Heart right ventricle (tissue), 16 donors: ENCODE results near the gene LHPP. TPM values are rescaled to one million over a fixed set of nuclear protein-coding genes. Genes with fewer than 3 reads are reported as not detected.

Source experiments
- ATAC-seq, 8 donors: fragments of 200-7000 bp; cut with Tn5 transposase; one replicate each; pipeline ENCODE4 v1.9.1; 2020; ENCODE audit warnings: mild to moderate bottlenecking in 8 of 8, moderate library complexity in 8 of 8, moderate number of reproducible peaks in 1 of 8
- DNase-seq, 2 donors: peaks; one replicate each; pipeline ENCODE4 v3.0.0-alpha.2; 2020
- H3K27ac ChIP-seq, 10 donors: fragments of 200-600 bp; sonication (generic) in 2 of 10; one replicate each; pipeline versions ENCODE4 v1.5.0 to v1.8.0; 2020 to 2022; ENCODE audit warnings: mild to moderate bottlenecking in 3 of 10
- H3K27me3 ChIP-seq, 7 donors: fragments of 200-600 bp; one replicate each; pipeline ENCODE4 v1.8.0; 2021 to 2022; ENCODE audit warnings: mild to moderate bottlenecking in 2 of 7
- H3K36me3 ChIP-seq, 9 donors: fragments of 200-600 bp; sonication (generic) in 1 of 9; one replicate each; pipeline versions ENCODE4 v1.5.0 to v1.8.0; 2020 to 2022; ENCODE audit warnings: mild to moderate bottlenecking in 2 of 9
- H3K4me1 ChIP-seq, 9 donors: fragments of 200-600 bp; sonication (generic) in 1 of 9; one replicate each; pipeline versions ENCODE4 v1.5.0 to v1.8.0; 2020 to 2022; ENCODE audit warnings: mild to moderate bottlenecking in 4 of 9
- H3K4me3 ChIP-seq, 10 donors: fragments of 200-600 bp; sonication (generic) in 2 of 10; one replicate each; pipeline versions ENCODE4 v1.5.0 to v1.8.0; 2020 to 2022; ENCODE audit warnings: mild to moderate bottlenecking in 7 of 10, moderate library complexity in 2 of 10
- H3K9me3 ChIP-seq, 11 donors: fragments of 200-600 bp in 10 of 11; sonication (generic) in 2 of 11; one replicate each; pipeline versions ENCODE4 v1.5.0 to v1.8.0; 2013 to 2022; ENCODE audit warnings: mild to moderate bottlenecking in 2 of 11, control low read depth in 1 of 11, moderate library complexity in 1 of 11
- WGBS, 2 donors: extraction: QIAGEN DNeasy Blood & Tissue Kit; methylation state at CpG; one replicate each; pipeline ENCODE4 v1.1.7; 2013; ENCODE audit warnings: inconsistent platforms in 1 of 2; 5-methylcytosine and 5-hydroxymethylcytosine counted together
- intact Hi-C, 10 donors: fragments of 100-400 bp; cut with DNase I; formaldehyde crosslinking; loops; one replicate each; pipeline versions ENCODE4 v1.11.1 to v1.14.2; 2022
- polyA plus RNA-seq, 2 donors: library from polyadenylated mRNA; stranded (reverse); fragments of 200-250 nt; gene quantifications; one replicate each; pipeline ENCODE4 v1.2.3, GENCODE V29; 2013
- total RNA-seq, 10 donors: library from RNA; stranded (reverse); fragmentation: NEBNext Ultra II Directional in 3 of 10; extraction: Animal tissue kit (Norgen Biotek cat#: 25700) in 3 of 10; gene quantifications; one replicate each; pipeline versions ENCODE4 v1.2.1 to v1.2.4, GENCODE V29; 2021 to 2023
- TF ChIP-seq, protein P1 (sequence below), 9 donors: fragments of 200-600 bp; sonication (generic) in 2 of 9; IDR thresholded peaks; one replicate each; pipeline versions ENCODE4 v1.5.0 to v1.8.0; 2021 to 2022; ENCODE audit warnings: antibody characterized with exemption in 9 of 9, mild to moderate bottlenecking in 5 of 9, moderate library complexity in 1 of 9
- donor health status: Arrhythmogenic right ventricular cardiomyopathy.
- donor health status: ischemic (EF 13 %, LVEDD 7.1; RV severe dilation, severe dysfunction).
- donor health status: healthy with polysubstance abuse.
- donor health status: DM: no; HTN: yes; CAD: no.
- donor health status: DM: no; HTN: no; CAD: no.
- donor health status: ischemic (EF 25% LVEDD 6.9; RV normal size, moderate dysfunction).
- donor health status: ischemic (EF 25% LVEDD 5.7; RV mildly dilated, moderate dysfunction).
- donor health status: healthy.
- donor health status: DM: yes; HTN: yes; CAD: no.
- donor health status: Ischemic cardiomyopathy.
- donor health status: ischemic (EF 35%, LVEDD 5.7; RV mildly dilated, moderate dysfunction).
- donor health status: nonischemic (EF 11% LVEDD 7.7; RV severe dilation, severe dysfunction).
- donor health status: DM: yes; HTN: yes; CAD: no.
- donor health status: PGD.
- donor health status: ischemic (EF 29% LVEDD 5.4; RV normal size, mild dysfunction).
- donor health status: nonischemic (EF 23%, LVEDD 6.1; RV moderate dilation, normal function).

Gene LHPP
- total and polyA plus RNA-seq, 12 donors, result 4.2 to 20.5 (median 11.7) TPM

- ATAC-seq, result no peak
- peak in 1 of 2 donors; percentile 5 for DNase-seq
- no peaks in the 10 kb centered on the region for H3K27me3 ChIP-seq
- H3K4me1 ChIP-seq, result peaks cover 32 to 91% (median 82%) of the 10 kb centered on the region in 9 donors
- peaks cover 0 to 9% (median 0%) of the 10 kb centered on the region in 9 donors for H3K36me3 ChIP-seq
- H3K9me3 ChIP-seq, result no peaks in the 10 kb centered on the region
- TF ChIP-seq, protein P1, sequence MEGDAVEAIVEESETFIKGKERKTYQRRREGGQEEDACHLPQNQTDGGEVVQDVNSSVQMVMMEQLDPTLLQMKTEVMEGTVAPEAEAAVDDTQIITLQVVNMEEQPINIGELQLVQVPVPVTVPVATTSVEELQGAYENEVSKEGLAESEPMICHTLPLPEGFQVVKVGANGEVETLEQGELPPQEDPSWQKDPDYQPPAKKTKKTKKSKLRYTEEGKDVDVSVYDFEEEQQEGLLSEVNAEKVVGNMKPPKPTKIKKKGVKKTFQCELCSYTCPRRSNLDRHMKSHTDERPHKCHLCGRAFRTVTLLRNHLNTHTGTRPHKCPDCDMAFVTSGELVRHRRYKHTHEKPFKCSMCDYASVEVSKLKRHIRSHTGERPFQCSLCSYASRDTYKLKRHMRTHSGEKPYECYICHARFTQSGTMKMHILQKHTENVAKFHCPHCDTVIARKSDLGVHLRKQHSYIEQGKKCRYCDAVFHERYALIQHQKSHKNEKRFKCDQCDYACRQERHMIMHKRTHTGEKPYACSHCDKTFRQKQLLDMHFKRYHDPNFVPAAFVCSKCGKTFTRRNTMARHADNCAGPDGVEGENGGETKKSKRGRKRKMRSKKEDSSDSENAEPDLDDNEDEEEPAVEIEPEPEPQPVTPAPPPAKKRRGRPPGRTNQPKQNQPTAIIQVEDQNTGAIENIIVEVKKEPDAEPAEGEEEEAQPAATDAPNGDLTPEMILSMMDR (IDR thresholded peaks at IDR 0.05), result no peak
- intact Hi-C loops, result loop anchor here in 3 of 10 donors (5.0 kb wide), 3 partner anchors 38 to 77 kb away; no protein-coding TSS in a partner anchor
- H3K27ac ChIP-seq, result peak overlapping the region in 7 of 10 donors; percentile 25 to 89 (median 82)
- no peak overlapping the region for H3K4me3 ChIP-seq
- 92 to 95% methylated on average over 6 of the region's 6 CpGs for WGBS, 2 donors
These were observed 178.0 kb downstream of the LHPP start for GRCh38 chr10:124639646-124640045.

- ATAC-seq (no peak), DNase-seq (peak in 1 of 2 donors; percentile 10)
- Histone ChIP-seq H3K4me1 (peaks cover 36 to 95% (median 86%) of the 10 kb centered on the region in 9 donors), H3K27me3 (no peaks in the 10 kb centered on the region), H3K36me3 (peaks cover 0 to 9% (median 0%) of the 10 kb centered on the region in 9 donors), H3K9me3 (no peaks in the 10 kb centered on the region), H3K4me3 (no peak overlapping the region), H3K27ac (peak overlapping the region in 7 of 10 donors; percentile 77 to 89 (median 82))
- TF ChIP-seq, protein P1 (IDR thresholded peaks at IDR 0.05), result no peak
- intact Hi-C loops, result loop anchor here in 3 of 10 donors (5.0 kb wide), 3 partner anchors 37 to 78 kb away; no protein-coding TSS in a partner anchor
- WGBS, 2 donors, result 75 to 84% methylated on average over 7 of the region's 7 CpGs
These were observed 178.4 kb downstream of the LHPP start for GRCh38 chr10:124640056-124640455.

- Histone ChIP-seq H3K36me3 (peaks cover 0 to 9% (median 0%) of the 10 kb centered on the region in 9 donors), H3K27me3 (no peaks in the 10 kb centered on the region), H3K4me3 (peak overlapping the region in 3 of 10 donors; percentile 6 to 25 (median 16)), H3K9me3 (no peaks in the 10 kb centered on the region), H3K4me1 (peaks cover 41 to 99% (median 92%) of the 10 kb centered on the region in 9 donors), H3K27ac (peak overlapping the region; percentile 29 to 89 (median 79))
- ATAC-seq (peak; percentile 7 to 38 (median 14)), DNase-seq (peak in 1 of 2 donors; percentile 48)
- WGBS, 2 donors, result 38 to 44% methylated on average over 20 of the region's 20 CpGs
- TF ChIP-seq, protein P1 (IDR thresholded peaks at IDR 0.05), result no peak
- intact Hi-C loops, result loop anchor here in 3 of 10 donors (5.0 kb wide), 3 partner anchors 37 to 78 kb away; no protein-coding TSS in a partner anchor
These were observed 179.1 kb downstream of the LHPP start for GRCh38 chr10:124640538-124641231.

DNA sequence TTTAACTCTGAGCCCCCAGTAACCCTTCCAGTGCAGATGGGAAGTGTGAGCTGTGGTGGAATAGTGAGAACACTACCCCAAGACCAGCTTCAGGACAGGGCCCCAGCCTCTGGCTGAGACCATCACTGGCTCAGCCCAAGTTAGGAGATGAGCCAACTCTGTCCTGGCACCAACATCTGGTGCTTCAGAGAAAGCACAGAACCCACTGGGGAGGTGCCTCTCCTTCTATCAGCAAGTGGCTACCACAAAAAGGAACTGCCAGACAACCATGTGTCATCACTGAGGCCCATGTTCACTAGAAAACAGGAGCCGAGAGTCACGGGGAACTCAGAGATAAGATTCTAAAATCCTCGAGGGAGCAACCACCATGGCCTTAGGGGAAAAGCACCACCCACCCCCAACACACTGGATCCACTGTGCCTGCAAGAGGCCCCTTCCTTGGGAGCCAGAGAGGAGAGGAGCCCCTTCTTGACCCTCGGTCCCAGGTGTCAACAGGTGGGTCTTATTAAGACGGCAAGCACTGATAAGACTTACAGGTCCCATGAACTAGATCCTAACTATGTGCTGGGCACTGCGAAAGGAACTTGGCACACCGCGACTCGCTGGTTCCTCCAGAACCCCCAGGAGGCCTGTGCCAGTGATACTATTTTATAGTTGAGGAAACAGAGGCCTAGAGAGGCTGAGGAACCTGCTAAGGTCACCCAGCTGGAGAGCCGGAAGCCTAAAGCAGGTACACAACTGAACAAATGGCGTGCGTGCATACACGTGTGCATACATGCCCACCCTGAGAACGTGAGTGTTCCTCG, 179.9 kb downstream of the LHPP start:
- intact Hi-C loops, result loop anchor here in 3 of 10 donors (5.0 kb wide), 3 partner anchors 36 to 79 kb away; no protein-coding TSS in a partner anchor
- DNase-seq (peak; percentile 49 to 77), ATAC-seq (peak; percentile 51 to 86 (median 76))
- no peaks in the 10 kb centered on the region for H3K9me3 ChIP-seq
- 40 to 52% methylated on average over 15 of the region's 15 CpGs for WGBS, 2 donors
- TF ChIP-seq, protein P1 (IDR thresholded peaks at IDR 0.05), result no peak
- H3K36me3 ChIP-seq, result peaks cover 0 to 9% (median 0%) of the 10 kb centered on the region in 9 donors
- peak overlapping the region in 2 of 10 donors; percentile 16 to 25 for H3K4me3 ChIP-seq
- H3K27ac ChIP-seq, result peak overlapping the region; percentile 29 to 89 (median 79)
- H3K27me3 ChIP-seq, result no peaks in the 10 kb centered on the region
- peaks cover 49 to 100% (median 96%) of the 10 kb centered on the region in 9 donors for H3K4me1 ChIP-seq
